ENCODE measurements around the gene SUMO2.

- TF ChIP-seq SUZ12 (IDR thresholded peaks at IDR 0.05; ENCODE audit: unreplicated experiment) (no peak), USF2 (IDR thresholded peaks at IDR 0.05; ENCODE audit: borderline replicate concordance, low read depth, low read length) (no peak), RCOR1 (conservative IDR thresholded peaks at IDR 0.05; ENCODE audit: low read depth, low read length) (no peak), HDAC6 (IDR thresholded peaks at IDR 0.05; ENCODE audit: unreplicated experiment) (no peak)
Measured at GRCh38 chr17:75183999-75184884, 1.5 kb upstream of the SUMO2 start.
